Colonic mucosa (tissue), 4 donors: ENCODE measurements around the gene HNF1B. TPM values are rescaled to one million over a fixed set of nuclear protein-coding genes. Genes with fewer than 3 reads are reported as not detected.

Experiments
- DNase-seq: peaks from one replicate; pipeline ENCODE4 v3.0.0-alpha.2; 2020
- H3K27ac ChIP-seq: fragments of 200-600 bp; one replicate; pipeline ENCODE4 v1.8.0; 2021
- H3K27me3 ChIP-seq: fragments of 200-600 bp; one replicate; pipeline ENCODE4 v1.8.0; 2021
- H3K36me3 ChIP-seq: fragments of 200-600 bp; one replicate; pipeline ENCODE4 v1.8.0; 2021
- H3K4me1 ChIP-seq: fragments of 200-600 bp; one replicate; pipeline ENCODE4 v1.8.0; 2021; ENCODE audit warnings: mild to moderate bottlenecking
- H3K4me3 ChIP-seq: fragments of 200-600 bp; one replicate; pipeline ENCODE4 v1.8.0; 2021
- H3K9ac ChIP-seq, 2 donors: one replicate each; pipeline ENCODE4 v1.7.0; 2013; ENCODE audit warnings: control low read depth in 2 of 2, low read depth in 2 of 2, low read length in 2 of 2
- H3K9me3 ChIP-seq: fragments of 200-600 bp; one replicate; pipeline ENCODE4 v1.8.0; 2021
- CTCF ChIP-seq: fragments of 200-600 bp; IDR thresholded peaks from one replicate; pipeline ENCODE4 v1.8.0; 2022; ENCODE audit warnings: antibody characterized with exemption, mild to moderate bottlenecking
- intact Hi-C: fragments of 100-400 bp; cut with DNase I; formaldehyde crosslinking; loops from one replicate; pipeline ENCODE4 v1.14.1; 2022
- total RNA-seq, 2 donors: library from RNA; stranded (reverse); fragmentation: NEBNext Ultra II Directional in 1 of 2; extraction: Animal tissue kit (Norgen Biotek cat#: 25700) in 1 of 2; gene quantifications; one replicate each; pipeline ENCODE4 v1.2.1, GENCODE V29; 2021
- donor health status: healthy.
- donor health status: DM: no; HTN: no; CAD: no.
- donor health status: DM: no; HTN: no; CAD: no.

Gene HNF1B
- total RNA-seq, 2 donors from 2014 or later = 28.0 to 34.8 TPM

GRCh38 chr17:37726891-37727675 lies 17.8 kb downstream of the HNF1B start:
- TF ChIP-seq CTCF = no peak
- Histone ChIP-seq H3K9me3 (no peaks in the 10 kb centered on the region), H3K36me3 (no peaks in the 10 kb centered on the region), H3K4me1 (peaks cover 10% of the 10 kb centered on the region), H3K27me3 (no peaks in the 10 kb centered on the region), H3K27ac (peak overlapping the region; percentile 72), H3K9ac (peak overlapping the region; percentile 31 to 76), H3K4me3 (no peak overlapping the region)
- peak; percentile 78 for DNase-seq
- intact Hi-C loops = no loop called here

GRCh38 chr17:37726248-37726647 lies 18.6 kb downstream of the HNF1B start:
- Histone ChIP-seq H3K9me3 (no peaks in the 10 kb centered on the region), H3K36me3 (no peaks in the 10 kb centered on the region), H3K27ac (peak overlapping the region; percentile 72), H3K4me1 (peaks cover 13% of the 10 kb centered on the region), H3K9ac (peak overlapping the region in 1 of 2 donors; percentile 76), H3K27me3 (no peaks in the 10 kb centered on the region), H3K4me3 (no peak overlapping the region)
- no peak for TF ChIP-seq CTCF
- intact Hi-C loops = no loop called here
- DNase-seq = no peak

GRCh38 chr17:37725601-37726146 lies 19.2 kb downstream of the HNF1B start:
- Histone ChIP-seq H3K27ac (peak overlapping the region; percentile 72), H3K9me3 (no peaks in the 10 kb centered on the region), H3K4me3 (no peak overlapping the region), H3K9ac (peak overlapping the region in 1 of 2 donors; percentile 76), H3K36me3 (no peaks in the 10 kb centered on the region), H3K27me3 (no peaks in the 10 kb centered on the region), H3K4me1 (peaks cover 13% of the 10 kb centered on the region)
- intact Hi-C loops = no loop called here
- TF ChIP-seq CTCF = no peak
- DNase-seq = peak; percentile 83

- Histone ChIP-seq H3K36me3 (no peaks in the 10 kb centered on the region), H3K9ac (peak overlapping the region in 1 of 2 donors; percentile 76), H3K4me3 (no peak overlapping the region), H3K9me3 (no peaks in the 10 kb centered on the region), H3K27me3 (no peaks in the 10 kb centered on the region), H3K4me1 (peaks cover 14% of the 10 kb centered on the region), H3K27ac (peak overlapping the region; percentile 72)
- intact Hi-C loops = no loop called here
- DNase-seq = no peak
- no peak for TF ChIP-seq CTCF
These were observed 19.8 kb downstream of the HNF1B start for GRCh38 chr17:37725021-37725595.

GRCh38 chr17:37720989-37721388 lies 23.9 kb downstream of the HNF1B start:
- peaks cover 10% of the 10 kb centered on the region for H3K4me1 ChIP-seq
- H3K4me3 ChIP-seq = no peak overlapping the region
- H3K9ac ChIP-seq = peak overlapping the region in 1 of 2 donors; percentile 46
- H3K27me3 ChIP-seq = no peaks in the 10 kb centered on the region
- TF ChIP-seq CTCF = no peak
- intact Hi-C loops = no loop called here
- DNase-seq = peak; percentile 78
- no peaks in the 10 kb centered on the region for H3K9me3 ChIP-seq
- H3K36me3 ChIP-seq = no peaks in the 10 kb centered on the region
- peak overlapping the region; percentile 62 for H3K27ac ChIP-seq
